PC-3 (cell line): ENCODE data around the gene ANGPTL2. TPM values are rescaled to one million over a fixed set of nuclear protein-coding genes. Genes with fewer than 3 reads are reported as not detected.

Experiments
- ATAC-seq: fragments of 200-7000 bp; cut with Tn5 transposase; 2 replicates; pipeline ENCODE4 v1.9.1; 2020; ENCODE audit warnings: mild to moderate bottlenecking, moderate library complexity
- BruUV-seq: library from RNA; stranded (reverse); fragments of 400-500 nt; replicated peaks from 2 replicates; lab custom pipeline; 2021; lab: Mats Ljungman, UMichigan
- CTCF ChIA-PET: fragments of 300-600 bp; sonication (Branson Sonifier 250); formaldehyde crosslinking; loops from one replicate; lab custom pipeline; 2022; ENCODE audit warnings: antibody characterized with exemption; lab: Charles Lee
- POLR2A ChIA-PET: fragments of 300-600 bp; sonication (Branson Sonifier 250); formaldehyde crosslinking; loops from one replicate; lab custom pipeline; 2022; ENCODE audit warnings: antibody characterized with exemption; ENCODE audit not compliant: unreplicated experiment; lab: Charles Lee
- DNase-seq: peaks from one replicate; pipeline ENCODE4 v3.0.0-alpha.2; 2015
- H2AFZ ChIP-seq: fragments of 300-600 bp; sonication (generic); 2 replicates; pipeline ENCODE4 v1.6.0; 2016; ENCODE audit warnings: antibody characterized with exemption, low read length
- H3F3A ChIP-seq: fragments of 300-600 bp; sonication (generic); one replicate; pipeline ENCODE4 v1.6.0; 2017; ENCODE audit warnings: antibody characterized with exemption, low read length, control low read depth, mild to moderate bottlenecking; ENCODE audit not compliant: unreplicated experiment
- H3K27ac ChIP-seq: fragments of 300-600 bp; sonication (generic); 2 replicates; pipeline ENCODE4 v1.5.1; 2016; ENCODE audit warnings: mild to moderate bottlenecking, low read length
- H3K27me3 ChIP-seq: fragments of 300-600 bp; sonication (generic); 2 replicates; pipeline ENCODE4 v1.6.1; 2016; ENCODE audit warnings: low read length, mixed read lengths
- H3K36me3 ChIP-seq: fragments of 300-600 bp; sonication (generic); 2 replicates; pipeline ENCODE4 v1.6.1; 2016; ENCODE audit warnings: low read depth, mixed run types, low read length, mixed read lengths
- H3K4me1 ChIP-seq: fragments of 300-600 bp; sonication (generic); 2 replicates; pipeline ENCODE4 v1.5.1; 2016; ENCODE audit warnings: low read length; ENCODE audit not compliant: insufficient read depth
- H3K4me2 ChIP-seq: fragments of 300-600 bp; sonication (generic); 2 replicates; pipeline ENCODE4 v1.6.0; 2016; ENCODE audit warnings: low read length
- H3K4me3 ChIP-seq: fragments of 300-600 bp; sonication (generic); 2 replicates; pipeline ENCODE4 v1.5.1; 2016; ENCODE audit warnings: mild to moderate bottlenecking, low read length, mixed read lengths
- H3K79me2 ChIP-seq: fragments of 300-600 bp; sonication (generic); 2 replicates; pipeline ENCODE4 v1.6.1; 2017; ENCODE audit warnings: low read length, mixed read lengths
- H3K9ac ChIP-seq: fragments of 300-600 bp; sonication (generic); 2 replicates; pipeline ENCODE4 v1.6.0; 2016; ENCODE audit warnings: mild to moderate bottlenecking, low read length
- H3K9me2 ChIP-seq: fragments of 300-600 bp; sonication (generic); replicated peaks from 2 replicates; pipeline ENCODE4 v1.6.1; 2016; ENCODE audit warnings: mixed run types, low read length, mixed read lengths
- H3K9me3 ChIP-seq: fragments of 300-600 bp; sonication (generic); 2 replicates; pipeline ENCODE4 v1.6.1; 2016; ENCODE audit warnings: low read length, mixed read lengths
- H4K20me1 ChIP-seq: fragments of 300-600 bp; sonication (generic); 2 replicates; pipeline ENCODE4 v1.6.1; 2016; ENCODE audit warnings: low read length, mixed read lengths
- EZH2 ChIP-seq: fragments of 300-600 bp; sonication (generic); IDR thresholded peaks from one replicate; pipeline ENCODE4 v1.6.1; 2017; ENCODE audit warnings: antibody characterized with exemption, mild to moderate bottlenecking, low read length; ENCODE audit not compliant: unreplicated experiment
- EZH2phosphoT487 ChIP-seq: fragments of 300-600 bp; sonication (generic); IDR thresholded peaks from 2 replicates; pipeline ENCODE4 v1.6.1; 2018; ENCODE audit warnings: mild to moderate bottlenecking, antibody characterized with exemption, low read length, borderline replicate concordance
- intact Hi-C: fragments of 100-400 bp; cut with micrococcal nuclease; formaldehyde crosslinking; loops from 2 replicates; pipeline ENCODE4 v1.9.0; 2023
- total RNA-seq: library from RNA; depleted of rRNA; stranded (reverse); fragments of >200 nt; gene quantifications from 2 replicates; pipeline ENCODE4 v1.2.3, GENCODE V29; 2014
- TF ChIP-seq, protein P1 (sequence below): fragments of 300-600 bp; sonication (generic); conservative IDR thresholded peaks from 2 replicates; pipeline ENCODE4 v1.5.1; 2017; ENCODE audit warnings: antibody characterized with exemption, low read depth, mild to moderate bottlenecking, low read length

The ANGPTL2 gene
- total RNA-seq, 1 experiment from 2014 or later = 0.07 TPM

DNA sequence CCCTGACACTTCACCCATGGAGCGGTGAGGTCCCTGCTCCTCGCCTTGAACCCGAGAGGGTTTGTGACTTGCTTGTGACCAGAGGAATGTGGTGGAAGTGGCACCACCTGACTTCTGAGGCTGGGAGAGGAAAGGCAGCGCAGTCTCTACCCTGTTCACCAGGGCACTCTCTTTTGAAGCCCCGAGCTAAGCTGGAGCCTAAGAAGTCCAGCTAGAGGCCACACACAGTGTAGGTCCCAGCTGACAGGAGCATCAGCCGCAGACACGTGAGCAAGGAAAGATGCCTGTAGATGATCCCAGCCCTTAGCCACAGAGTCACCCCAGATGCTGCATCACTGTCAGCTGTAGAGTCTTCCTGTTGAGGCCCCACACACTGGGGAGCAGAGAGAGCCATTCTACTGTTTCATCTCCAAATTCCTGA lies 1.7 kb upstream of the ANGPTL2 start:
- Histone ChIP-seq H3K4me1 (peaks cover 11% of the 10 kb centered on the region), H2AFZ (no peak overlapping the region), H3K27me3 (no peaks in the 10 kb centered on the region), H3K79me2 (no peaks in the 10 kb centered on the region), H3F3A (no peaks in the 10 kb centered on the region), H4K20me1 (no peaks in the 10 kb centered on the region), H3K9me2 (no peaks in the 10 kb centered on the region), H3K4me2 (no peak overlapping the region), H3K36me3 (no peaks in the 10 kb centered on the region), H3K9me3 (no peaks in the 10 kb centered on the region), H3K27ac (no peak overlapping the region), H3K4me3 (no peak overlapping the region), H3K9ac (no peak overlapping the region)
- intact Hi-C loops = no loop called here
- POLR2A ChIA-PET = no interaction called here
- DNase-seq (no peak), ATAC-seq (no peak)
- no TSS peak for BruUV-seq
- CTCF ChIA-PET = no interaction called here
- TF ChIP-seq EZH2phosphoT487 = no peak
- TF ChIP-seq EZH2 = no peak
- TF ChIP-seq, protein P1, sequence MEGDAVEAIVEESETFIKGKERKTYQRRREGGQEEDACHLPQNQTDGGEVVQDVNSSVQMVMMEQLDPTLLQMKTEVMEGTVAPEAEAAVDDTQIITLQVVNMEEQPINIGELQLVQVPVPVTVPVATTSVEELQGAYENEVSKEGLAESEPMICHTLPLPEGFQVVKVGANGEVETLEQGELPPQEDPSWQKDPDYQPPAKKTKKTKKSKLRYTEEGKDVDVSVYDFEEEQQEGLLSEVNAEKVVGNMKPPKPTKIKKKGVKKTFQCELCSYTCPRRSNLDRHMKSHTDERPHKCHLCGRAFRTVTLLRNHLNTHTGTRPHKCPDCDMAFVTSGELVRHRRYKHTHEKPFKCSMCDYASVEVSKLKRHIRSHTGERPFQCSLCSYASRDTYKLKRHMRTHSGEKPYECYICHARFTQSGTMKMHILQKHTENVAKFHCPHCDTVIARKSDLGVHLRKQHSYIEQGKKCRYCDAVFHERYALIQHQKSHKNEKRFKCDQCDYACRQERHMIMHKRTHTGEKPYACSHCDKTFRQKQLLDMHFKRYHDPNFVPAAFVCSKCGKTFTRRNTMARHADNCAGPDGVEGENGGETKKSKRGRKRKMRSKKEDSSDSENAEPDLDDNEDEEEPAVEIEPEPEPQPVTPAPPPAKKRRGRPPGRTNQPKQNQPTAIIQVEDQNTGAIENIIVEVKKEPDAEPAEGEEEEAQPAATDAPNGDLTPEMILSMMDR = no peak

DNA sequence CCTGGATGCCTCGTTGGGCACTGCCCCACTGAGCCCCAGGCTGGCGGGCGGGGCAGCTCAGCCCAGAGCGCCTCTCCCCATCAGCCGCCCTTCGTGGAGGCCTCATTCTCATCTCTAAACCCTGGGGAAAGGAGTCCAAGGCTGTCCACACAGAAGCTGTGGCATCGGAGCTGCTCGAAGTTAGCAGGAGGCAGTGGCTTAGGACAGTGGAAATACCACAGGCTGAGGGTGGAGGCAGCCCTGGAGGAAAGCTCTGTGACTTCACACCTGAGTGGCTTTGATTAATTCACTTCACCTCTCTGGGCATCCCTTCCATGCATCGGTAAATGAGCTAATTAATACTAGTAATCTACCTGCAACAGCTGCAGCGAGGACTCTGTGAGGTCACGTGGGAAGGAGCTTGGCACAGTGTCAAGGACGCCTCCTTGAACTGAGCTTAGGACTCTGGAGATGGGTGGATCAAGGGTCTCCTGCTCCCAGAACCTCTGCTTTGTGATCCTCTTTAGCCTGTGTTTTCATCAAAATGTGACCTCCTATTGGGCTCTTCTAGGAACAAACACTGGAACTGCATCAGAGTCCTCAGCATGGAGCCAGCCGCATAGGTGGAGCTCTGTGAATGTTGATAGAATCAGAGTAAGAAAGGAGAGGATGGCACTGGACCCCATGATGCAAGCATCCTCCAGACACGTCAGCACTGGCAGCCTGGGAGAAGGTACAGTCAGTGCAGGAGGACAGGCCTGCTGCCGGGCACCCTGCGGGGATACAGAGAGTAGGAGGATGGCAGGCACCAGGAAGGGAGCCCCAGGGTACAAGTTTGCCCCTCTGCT lies 842 bp upstream of the ANGPTL2 start:
- ATAC-seq (no peak), DNase-seq (no peak)
- H3K9me2 ChIP-seq = no peaks in the 10 kb centered on the region
- no peaks in the 10 kb centered on the region for H3K79me2 ChIP-seq
- no peaks in the 10 kb centered on the region for H4K20me1 ChIP-seq
- no peaks in the 10 kb centered on the region for H3K9me3 ChIP-seq
- no peak for TF ChIP-seq EZH2phosphoT487
- TF ChIP-seq, protein P1 = no peak
- no peak for TF ChIP-seq EZH2
- H3F3A ChIP-seq = no peaks in the 10 kb centered on the region
- H3K27ac ChIP-seq = no peak overlapping the region
- H3K27me3 ChIP-seq = no peaks in the 10 kb centered on the region
- BruUV-seq = no TSS peak
- H3K36me3 ChIP-seq = no peaks in the 10 kb centered on the region
- H3K4me2 ChIP-seq = no peak overlapping the region
- H2AFZ ChIP-seq = no peak overlapping the region
- ChIA-PET POLR2A (no interaction called here), CTCF (no interaction called here)
- intact Hi-C loops = no loop called here
- peaks cover 11% of the 10 kb centered on the region for H3K4me1 ChIP-seq
- H3K4me3 ChIP-seq = no peak overlapping the region
- no peak overlapping the region for H3K9ac ChIP-seq

DNA sequence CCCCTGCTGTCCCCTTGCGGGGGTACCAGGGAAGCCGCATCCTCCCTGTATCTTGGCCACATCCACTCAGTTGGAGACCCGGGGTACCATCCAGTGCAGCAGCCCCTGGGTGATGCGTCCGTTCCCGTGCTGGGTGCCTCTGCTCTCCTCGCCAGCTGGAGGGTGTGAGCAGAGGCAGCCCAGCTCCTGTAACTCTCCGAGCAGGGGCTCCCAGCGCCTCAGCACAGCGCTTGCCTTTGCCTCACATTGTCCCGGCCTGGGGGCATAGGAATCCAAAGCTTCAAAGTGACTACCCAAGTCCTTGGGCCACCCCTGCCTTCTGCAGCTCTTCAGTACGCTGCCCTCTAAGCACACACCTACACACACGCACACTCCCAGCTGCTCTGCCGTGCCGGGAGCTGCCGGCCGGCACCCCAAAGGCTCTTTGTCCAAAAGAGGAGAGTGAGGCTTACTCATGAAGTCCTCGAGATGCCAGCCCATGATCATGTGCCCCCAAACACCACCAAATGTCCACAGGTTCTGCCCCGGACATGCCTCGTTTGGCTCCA lies 733 bp downstream of the ANGPTL2 start:
- POLR2A ChIA-PET = interaction anchor here (0.6 kb wide), 1 partner anchor 318 kb away, joined by 4 read pairs; no protein-coding TSS in a partner anchor
- H3K36me3 ChIP-seq = no peaks in the 10 kb centered on the region
- ATAC-seq = no peak
- H3K4me1 ChIP-seq = peaks cover 11% of the 10 kb centered on the region
- no peak overlapping the region for H3K9ac ChIP-seq
- H3K4me2 ChIP-seq = no peak overlapping the region
- no peaks in the 10 kb centered on the region for H3K9me3 ChIP-seq
- DNase-seq = no peak
- no peaks in the 10 kb centered on the region for H4K20me1 ChIP-seq
- H3K79me2 ChIP-seq = no peaks in the 10 kb centered on the region
- TF ChIP-seq EZH2phosphoT487 (no peak), EZH2 (no peak)
- TF ChIP-seq, protein P1 = no peak
- H3K9me2 ChIP-seq = no peaks in the 10 kb centered on the region
- CTCF ChIA-PET = no interaction called here
- H3K4me3 ChIP-seq = no peak overlapping the region
- no peak overlapping the region for H2AFZ ChIP-seq
- BruUV-seq = no TSS peak
- intact Hi-C loops = no loop called here
- H3F3A ChIP-seq = no peaks in the 10 kb centered on the region
- H3K27me3 ChIP-seq = no peaks in the 10 kb centered on the region
- H3K27ac ChIP-seq = no peak overlapping the region
